Measurements from ENCODE around the gene DFFA. TPM values are rescaled to one million over a fixed set of nuclear protein-coding genes. Genes with fewer than 3 reads are reported as not detected.

Gene DFFA
- total RNA-seq, 1 experiment from 2014 or later = 94.1 TPM

GRCh38 chr1:10502206-10502605, 29.9 kb upstream of the DFFA start:
- Histone ChIP-seq H3K27me3 (ENCODE audit: insufficient read depth, low read length) (no peaks in the 10 kb centered on the region), H3K9ac (ENCODE audit: extremely low read depth, insufficient read length, low read length) (no peak overlapping the region), H2BK20ac (ENCODE audit: low read depth, low read length, poor library complexity, severe bottlenecking) (no peak overlapping the region), H3K4me2 (ENCODE audit: insufficient read depth, insufficient read length, low read length) (no peak overlapping the region), H3K14ac (ENCODE audit: insufficient read depth, low read length) (no peak overlapping the region), H3K79me2 (ENCODE audit: insufficient read depth, low read length) (peaks cover 3% of the 10 kb centered on the region; the same call in 1 of the 2 replicates), H4K5ac (ENCODE audit: insufficient read length, low read depth, low read length) (no peak overlapping the region), H4K91ac (ENCODE audit: insufficient read length, low read depth, low read length) (no peak overlapping the region), H3K27ac (ENCODE audit: insufficient read length, low read depth, low read length) (no peak overlapping the region), H2BK5ac (ENCODE audit: insufficient read length, low read length) (no peak overlapping the region), H2AFZ (ENCODE audit: low read length) (no peak overlapping the region), H4K20me1 (ENCODE audit: control insufficient read depth, insufficient read depth, insufficient read length) (peaks cover 3% of the 10 kb centered on the region), H3K4ac (ENCODE audit: low read depth, low read length) (no peak overlapping the region), H2BK15ac (ENCODE audit: low read depth, low read length) (no peak overlapping the region), H3T11ph (ENCODE audit: low read length) (no peak overlapping the region), H3K56ac (ENCODE audit: insufficient read length, low read depth, low read length) (no peak overlapping the region), H3K79me1 (ENCODE audit: insufficient read depth, low read depth, low read length, poor library complexity, severe bottlenecking) (peaks cover 6% of the 10 kb centered on the region), H2AK5ac (ENCODE audit: insufficient read length, low read length) (no peak overlapping the region), H3K9me3 (ENCODE audit: control insufficient read depth, low read depth, low read length) (no peaks in the 10 kb centered on the region), H3K4me1 (ENCODE audit: insufficient read depth, low read length) (no peaks in the 10 kb centered on the region), H3K18ac (ENCODE audit: insufficient read length, low read depth, low read length) (no peak overlapping the region), H3K23ac (ENCODE audit: insufficient read length, low read depth, low read length) (no peak overlapping the region), H3K23me2 (ENCODE audit: insufficient read length, low read depth, low read length, poor library complexity, severe bottlenecking) (no peaks in the 10 kb centered on the region), H2BK12ac (ENCODE audit: insufficient read length, low read depth, low read length) (no peak overlapping the region), H2BK120ac (ENCODE audit: low read depth, low read length, poor library complexity, severe bottlenecking) (no peak overlapping the region), H4K8ac (replicated peaks; ENCODE audit: insufficient read length, low read depth, low read length) (no peak overlapping the region)
- no peaks in the 10 kb centered on the region for H3K9me3 Mint-ChIP-seq
- H3K36me3 Mint-ChIP-seq (ENCODE audit: insufficient read depth in 1 of 3, low read depth in 3 of 3) = no peaks in the 10 kb centered on the region
- H3K27me3 Mint-ChIP-seq (ENCODE audit: low read depth) = no peaks in the 10 kb centered on the region
- H3K4me3 Mint-ChIP-seq = no peak overlapping the region
- no peak for DNase-seq
- H3K4me1 Mint-ChIP-seq = peaks cover under 1 to 3% of the 10 kb centered on the region in 2 experiments
- H3K27ac Mint-ChIP-seq = no peak overlapping the region; a peak in 1 of 7 replicates
- no CpG with 5 or more reads among the region's 5 CpGs for WGBS (ENCODE audit: extremely low coverage, insufficient read length, low lambda C conversion rate)
- no peak for TF ChIP-seq CTCF (conservative IDR thresholded peaks at IDR 0.05)
